VCaP (cell line): ENCODE results near the gene RGS9BP.

Experiments
- H3K27ac ChIP-seq: fragments of 450-650 bp; 2 replicates; pipeline ENCODE4 v1.5.1; 2017
- TF ChIP-seq, protein P1 (sequence below): fragments of 450-650 bp; conservative IDR thresholded peaks from 2 replicates; pipeline ENCODE4 v1.5.1; 2017; ENCODE audit warnings: mild to moderate bottlenecking, moderate library complexity

The RGS9BP gene

DNA sequence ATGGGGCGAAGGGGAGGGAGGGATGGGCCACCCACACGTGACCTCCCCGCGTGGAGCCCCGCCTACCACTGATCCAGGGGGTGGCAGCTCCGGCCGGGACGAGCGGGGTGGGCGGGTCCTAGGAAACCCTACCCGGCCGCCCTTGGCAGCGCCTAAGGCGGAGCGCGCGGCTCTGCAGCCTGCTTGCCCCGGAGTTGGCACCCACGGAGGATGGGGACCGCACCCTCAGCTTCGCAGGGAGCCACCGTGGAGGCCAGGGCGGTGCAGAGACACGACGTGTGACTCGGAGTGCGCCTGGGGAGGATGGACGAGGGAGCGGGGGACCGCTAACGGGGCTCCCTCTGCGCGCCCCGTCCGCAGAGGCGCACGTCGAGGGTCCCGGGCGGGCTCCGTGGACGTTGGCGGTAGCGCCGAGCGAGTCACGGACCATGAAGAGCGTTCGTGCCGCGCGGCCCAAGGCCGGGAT, at the start of gene RGS9BP:
RGS9BP (plus strand) TSS at position 129 of the 466 bp plus-strand sequence. CDS start 416 bp downstream, outside the sequence.
- TF ChIP-seq, protein P1, sequence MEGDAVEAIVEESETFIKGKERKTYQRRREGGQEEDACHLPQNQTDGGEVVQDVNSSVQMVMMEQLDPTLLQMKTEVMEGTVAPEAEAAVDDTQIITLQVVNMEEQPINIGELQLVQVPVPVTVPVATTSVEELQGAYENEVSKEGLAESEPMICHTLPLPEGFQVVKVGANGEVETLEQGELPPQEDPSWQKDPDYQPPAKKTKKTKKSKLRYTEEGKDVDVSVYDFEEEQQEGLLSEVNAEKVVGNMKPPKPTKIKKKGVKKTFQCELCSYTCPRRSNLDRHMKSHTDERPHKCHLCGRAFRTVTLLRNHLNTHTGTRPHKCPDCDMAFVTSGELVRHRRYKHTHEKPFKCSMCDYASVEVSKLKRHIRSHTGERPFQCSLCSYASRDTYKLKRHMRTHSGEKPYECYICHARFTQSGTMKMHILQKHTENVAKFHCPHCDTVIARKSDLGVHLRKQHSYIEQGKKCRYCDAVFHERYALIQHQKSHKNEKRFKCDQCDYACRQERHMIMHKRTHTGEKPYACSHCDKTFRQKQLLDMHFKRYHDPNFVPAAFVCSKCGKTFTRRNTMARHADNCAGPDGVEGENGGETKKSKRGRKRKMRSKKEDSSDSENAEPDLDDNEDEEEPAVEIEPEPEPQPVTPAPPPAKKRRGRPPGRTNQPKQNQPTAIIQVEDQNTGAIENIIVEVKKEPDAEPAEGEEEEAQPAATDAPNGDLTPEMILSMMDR = no peak
- H3K27ac ChIP-seq = peak within 1 kb of the TSS; percentile 92

DNA sequence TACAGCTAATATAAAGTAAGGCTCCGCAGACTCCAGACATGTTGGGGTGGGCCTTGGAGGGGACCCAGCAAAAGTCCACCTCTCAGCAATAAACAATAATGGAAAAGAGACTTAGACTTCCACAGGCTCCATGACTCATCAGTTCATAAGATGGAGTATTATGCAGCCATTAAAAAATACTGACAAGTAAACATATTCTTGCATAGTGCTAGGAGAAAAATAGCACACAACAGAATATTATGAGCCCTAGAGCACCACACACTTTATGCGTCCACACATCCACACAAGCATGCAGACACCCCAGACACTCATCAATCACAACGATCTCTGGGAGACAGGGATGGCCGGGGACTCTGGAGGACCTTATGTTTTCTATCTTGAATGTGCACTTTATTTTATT, 48.7 kb upstream of the RGS9BP start:
- TF ChIP-seq, protein P1 = no peak
- no peak overlapping the region for H3K27ac ChIP-seq

- TF ChIP-seq, protein P1 = no peak
- no peak overlapping the region for H3K27ac ChIP-seq
These were observed 47.9 kb upstream of the RGS9BP start for GRCh38 chr19:32627714-32628270.

DNA sequence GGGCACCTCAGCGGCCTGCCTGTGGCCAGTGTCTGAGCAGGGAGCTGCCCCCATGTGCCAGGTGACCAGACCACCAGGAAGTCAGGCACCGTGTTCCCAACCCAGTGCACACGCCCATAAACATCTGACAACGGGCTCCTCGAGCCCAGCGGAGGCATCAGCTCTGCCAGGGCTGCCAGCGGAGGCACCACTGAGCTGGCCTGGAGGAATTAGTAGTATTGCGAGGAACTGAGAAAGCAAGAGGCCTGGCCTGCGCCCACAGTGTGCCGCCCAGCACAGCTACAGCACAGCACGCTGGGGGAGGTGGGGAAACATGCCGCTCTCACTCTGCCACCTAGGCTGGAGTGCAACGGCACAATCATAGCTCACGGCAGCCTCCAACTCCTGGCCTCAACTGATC, 45.3 kb upstream of the RGS9BP start:
- TF ChIP-seq, protein P1 = 0 out of 2 replicates have a peak, but pooled peaks have one; percentile 17
- H3K27ac ChIP-seq = no peak overlapping the region

DNA sequence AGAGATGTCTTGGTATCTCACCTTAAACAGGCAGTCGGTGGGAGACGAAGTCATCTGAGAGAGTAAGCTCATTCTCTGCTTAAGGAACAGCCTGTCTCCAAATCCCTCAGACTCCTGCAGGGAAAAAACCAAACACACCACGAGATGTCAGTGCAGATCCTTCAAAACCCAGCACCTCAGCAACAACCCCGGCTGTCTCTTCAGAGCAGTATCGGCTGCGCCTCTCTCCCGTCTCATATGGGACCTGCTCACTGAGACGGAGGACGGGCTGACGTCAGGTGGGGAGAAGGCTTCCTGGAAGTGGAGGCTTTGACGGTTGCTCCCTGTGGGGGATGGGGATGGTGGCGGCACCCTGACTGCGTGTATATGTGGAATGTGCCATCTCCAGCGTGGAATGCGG, 44.3 kb upstream of the RGS9BP start:
- no peak overlapping the region for H3K27ac ChIP-seq
- TF ChIP-seq, protein P1 = no peak

GRCh38 chr19:32637480-32637879, 38.2 kb upstream of the RGS9BP start:
- TF ChIP-seq, protein P1 = no peak
- no peak overlapping the region for H3K27ac ChIP-seq

- TF ChIP-seq, protein P1 = no peak
- H3K27ac ChIP-seq = no peak overlapping the region
These were observed 37.0 kb upstream of the RGS9BP start for GRCh38 chr19:32638625-32639024.
